GM12865 (cell line): ENCODE data around the gene EFNA4.

Source experiments
- DNase-seq: peaks from one replicate; pipeline ENCODE4 v3.0.0; 2010; ENCODE audit warnings: low read depth
- H3K4me3 ChIP-seq: 2 replicates; pipeline ENCODE4 v1.5.1; 2011; ENCODE audit warnings: mild to moderate bottlenecking, low read depth, low read length, control low read depth
- CTCF ChIP-seq: IDR thresholded peaks from 2 replicates; pipeline ENCODE4 v1.5.1; 2011; ENCODE audit warnings: low read length, control low read depth, low read depth, inconsistent platforms; ENCODE audit not compliant: insufficient read depth; ENCODE audit errors: missing control alignments

Gene EFNA4

GRCh38 chr1:155063550-155064110 lies at the start of gene EFNA4:
TSS of gene EFNA4 (plus strand) at chr1:155063740. CDS start at chr1:155063824, 84 bp downstream.
- TF ChIP-seq CTCF, result no peak
- H3K4me3 ChIP-seq, result peak within 1 kb of the TSS; percentile 79
- peak; percentile 90 for DNase-seq

- DNase-seq, result no peak
- no peak overlapping the region for H3K4me3 ChIP-seq
- TF ChIP-seq CTCF, result no peak
These were observed 48.6 kb upstream of the EFNA4 start for GRCh38 chr1:155014709-155015508.

GRCh38 chr1:155015527-155016230 lies 47.9 kb upstream of the EFNA4 start:
- no peak for DNase-seq
- H3K4me3 ChIP-seq, result no peak overlapping the region
- TF ChIP-seq CTCF, result no peak

GRCh38 chr1:155016231-155016831 lies 47.2 kb upstream of the EFNA4 start:
- H3K4me3 ChIP-seq, result no peak overlapping the region
- no peak for DNase-seq
- TF ChIP-seq CTCF, result no peak

GRCh38 chr1:155017041-155017945 lies 46.2 kb upstream of the EFNA4 start:
- peak; percentile 100 for TF ChIP-seq CTCF

GRCh38 chr1:155017946-155018316 lies 45.6 kb upstream of the EFNA4 start:
- DNase-seq, result no peak
- H3K4me3 ChIP-seq, result peak overlapping the region; percentile 36
- no peak for TF ChIP-seq CTCF

More at GRCh38 chr1:155017041-155017945, 46.2 kb upstream of the EFNA4 start:
- peak overlapping the region; percentile 38 for H3K4me3 ChIP-seq
- DNase-seq, result peak; percentile 90
